GM21786 (cell line): ENCODE measurements around the gene METRNL.
"Not testable (repeated sequence)": the region's sequence is repeated elsewhere in the genome, so short reads cannot be mapped to it uniquely, and the experiment has no call there.

Experiments
- ATAC-seq: cut with Tn5 transposase; IDR thresholded peaks from one replicate; pipeline ENCODE4 v1.9.1; 2021; ENCODE audit not compliant: unreplicated experiment

Gene METRNL

DNA sequence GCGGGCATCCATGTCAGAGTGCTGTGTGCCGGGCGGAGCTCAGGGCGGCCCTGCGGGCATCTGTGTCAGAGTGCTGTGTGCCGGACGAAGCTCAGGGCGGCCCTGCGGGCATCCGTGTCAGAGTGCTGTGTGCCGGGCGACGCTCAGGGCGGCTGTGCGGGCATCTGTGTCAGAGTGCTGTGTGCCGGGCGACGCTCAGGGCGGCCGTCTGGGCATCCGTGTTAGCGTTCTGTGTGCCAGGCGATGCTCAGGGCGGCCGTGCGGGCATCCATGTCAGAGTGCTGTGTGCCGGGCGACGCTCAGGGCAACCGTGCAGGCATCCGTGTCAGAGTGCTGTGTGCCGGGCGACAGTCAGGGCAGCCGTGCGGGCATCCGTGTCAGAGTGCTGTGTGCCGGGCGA is 55.0 kb downstream of the METRNL start:
- not testable (repeated sequence) for ATAC-seq

DNA sequence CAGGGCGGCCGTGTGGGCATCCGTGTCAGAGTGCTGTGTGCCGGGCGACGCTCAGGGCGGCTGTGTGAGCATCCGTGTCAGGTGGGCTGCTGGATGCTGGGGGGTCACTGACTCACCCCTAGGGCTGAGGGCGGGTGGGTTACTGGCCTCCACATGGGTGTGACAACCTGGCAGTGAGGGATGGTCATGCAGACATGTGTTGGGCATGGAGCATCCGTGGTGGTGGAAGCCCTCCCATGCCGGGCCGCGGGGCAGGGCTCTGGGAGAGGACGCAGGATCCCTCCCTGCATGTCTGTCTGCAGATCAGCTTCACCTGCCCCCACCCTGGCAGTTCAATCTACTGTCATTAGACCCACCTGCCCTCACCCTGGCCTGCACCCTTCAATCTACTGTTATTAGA is 56.3 kb downstream of the METRNL start:
- no peak for ATAC-seq

DNA sequence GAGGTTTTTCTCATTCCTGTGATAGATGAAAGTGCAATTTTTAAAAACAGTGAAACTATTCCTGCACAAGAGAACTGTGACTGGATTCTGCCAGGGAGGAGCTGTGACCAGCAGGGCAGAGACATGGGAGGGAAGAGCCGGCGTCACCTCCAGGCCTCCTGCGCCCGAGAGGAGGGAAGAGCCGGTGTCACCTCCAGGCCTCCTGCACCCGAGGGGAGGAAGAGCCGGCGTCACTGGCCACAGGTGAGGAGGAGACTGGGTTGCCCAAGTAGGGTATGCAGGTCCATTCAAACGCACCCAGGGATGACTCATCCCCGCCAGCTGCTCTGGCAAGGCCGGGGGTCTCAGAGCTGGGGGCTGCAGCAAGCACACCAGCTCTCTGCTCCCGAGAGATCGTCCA is 56.7 kb downstream of the METRNL start:
- no peak for ATAC-seq

DNA sequence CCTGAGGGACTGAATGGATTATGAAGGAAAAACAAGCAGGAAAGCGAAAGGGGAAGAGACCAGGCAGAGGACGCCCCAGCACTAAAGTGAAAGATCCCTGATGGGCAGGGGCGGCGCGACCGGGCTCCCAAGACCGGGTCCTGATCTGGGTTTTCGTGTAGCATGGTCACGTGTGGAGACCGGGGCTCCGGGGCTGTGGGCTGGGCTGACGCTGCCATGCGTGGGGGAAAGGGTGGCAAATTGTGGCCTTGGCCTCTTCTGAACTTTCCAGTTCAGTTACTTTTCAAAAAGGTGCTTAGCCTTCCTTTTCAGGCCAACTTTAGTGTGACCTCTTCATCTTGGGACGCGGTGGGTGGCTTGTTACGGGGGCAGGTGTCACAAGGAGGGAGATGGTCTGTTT is 57.5 kb downstream of the METRNL start:
- ATAC-seq: no peak

DNA sequence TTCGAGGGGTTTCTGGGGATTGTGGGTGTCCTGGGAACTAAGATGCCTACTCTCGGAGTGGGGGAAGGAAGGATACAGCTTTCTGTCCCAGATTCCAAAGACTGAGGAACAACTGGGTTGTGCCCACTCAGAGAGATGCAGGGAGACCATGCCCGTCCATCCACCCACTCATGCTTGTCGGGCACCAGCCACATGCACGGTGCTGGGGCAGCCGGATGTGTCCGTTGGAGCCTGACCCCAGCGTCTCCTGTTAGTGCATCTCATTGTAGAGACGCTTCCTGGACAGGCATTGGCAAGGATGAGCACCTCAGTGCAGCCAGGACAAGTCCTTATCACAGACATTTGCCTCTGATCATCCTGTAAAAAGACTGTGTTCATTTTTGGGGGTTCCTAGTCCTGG is 58.1 kb downstream of the METRNL start:
- no peak for ATAC-seq

DNA sequence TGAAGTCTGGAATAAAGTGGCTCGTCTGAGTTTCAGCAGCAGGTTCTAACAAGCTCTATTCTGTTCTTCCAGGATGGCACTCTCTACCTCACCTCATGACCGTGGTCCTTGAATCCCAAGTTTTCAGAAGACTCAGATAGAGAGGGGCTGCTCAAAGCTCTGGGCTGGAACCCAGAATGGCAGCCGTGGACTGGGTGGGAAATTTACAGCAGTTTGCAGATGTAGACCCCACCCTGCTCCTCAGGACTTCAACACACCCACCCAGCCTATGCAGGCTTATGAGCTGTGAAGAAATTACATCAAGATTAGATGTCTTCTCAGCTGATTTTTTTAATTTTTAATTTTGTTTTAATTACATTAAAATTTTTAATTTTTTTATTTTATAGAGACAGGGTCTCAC is 59.4 kb downstream of the METRNL start:
- ATAC-seq: no peak

DNA sequence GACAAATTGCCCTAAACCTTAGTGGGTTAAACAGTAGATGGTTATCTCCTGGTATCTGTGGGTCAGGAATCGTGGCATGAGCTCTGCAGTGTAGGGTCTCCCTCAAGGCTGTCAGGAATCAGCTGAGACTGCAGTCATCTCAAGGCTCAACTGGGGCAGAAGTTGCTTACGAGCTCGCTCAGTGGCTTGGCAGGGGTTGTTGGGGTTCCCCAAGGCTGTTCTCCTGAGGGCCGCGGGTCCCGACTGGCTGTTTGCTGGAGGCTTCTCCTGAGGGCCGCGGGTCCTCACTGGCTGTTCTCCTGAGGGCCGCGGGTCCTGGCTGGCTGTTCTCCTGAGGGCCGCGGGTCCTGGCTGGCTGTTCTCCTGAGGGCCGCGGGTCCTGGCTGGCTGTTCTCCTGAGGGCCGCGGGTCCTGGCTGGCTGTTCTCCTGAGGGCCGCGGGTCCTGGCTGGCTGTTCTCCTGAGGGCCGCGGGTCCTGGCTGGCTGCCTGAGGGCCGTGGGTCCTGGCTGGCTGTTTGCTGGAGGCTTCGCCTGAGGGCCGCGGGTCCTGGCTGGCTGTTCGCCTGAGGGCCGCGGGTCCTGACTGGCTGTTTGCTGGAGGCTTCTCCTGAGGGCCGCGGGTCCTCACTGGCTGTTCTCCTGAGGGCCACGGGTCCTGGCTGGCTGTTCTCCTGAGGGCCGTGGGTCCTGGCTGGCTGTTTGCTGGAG is 60.3 kb downstream of the METRNL start:
- not testable (repeated sequence) for ATAC-seq

DNA sequence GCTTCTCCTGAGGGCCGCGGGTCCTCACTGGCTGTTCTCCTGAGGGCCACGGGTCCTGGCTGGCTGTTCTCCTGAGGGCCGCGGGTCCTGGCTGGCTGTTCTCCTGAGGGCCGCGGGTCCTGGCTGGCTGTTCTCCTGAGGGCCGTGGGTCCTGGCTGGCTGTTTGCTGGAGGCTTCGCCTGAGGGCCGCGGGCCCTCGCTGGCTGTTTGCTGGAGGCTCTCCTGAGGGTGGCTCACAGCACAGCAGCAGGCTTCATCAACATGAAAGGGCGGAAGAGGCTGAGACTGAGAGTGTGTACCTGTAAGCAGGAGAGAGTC is 60.8 kb downstream of the METRNL start:
- not testable (repeated sequence) for ATAC-seq

DNA sequence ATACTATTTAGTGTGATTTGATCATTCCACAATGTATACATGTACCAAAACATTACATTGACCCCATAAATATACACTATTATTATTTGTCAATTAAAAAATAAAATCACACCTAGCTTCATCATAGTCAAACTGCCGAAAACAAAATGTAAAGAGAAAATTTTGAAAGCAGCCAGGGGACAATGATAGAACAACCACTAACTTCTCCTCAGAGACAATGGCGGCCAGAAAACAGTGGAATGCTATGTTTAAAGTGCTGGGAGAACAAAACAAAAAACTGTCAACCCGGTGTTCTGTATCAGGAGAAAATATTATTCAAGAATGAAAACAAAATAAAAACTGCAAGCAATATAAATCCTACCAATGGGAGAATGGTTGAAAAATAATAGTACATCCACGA is 63.2 kb downstream of the METRNL start:
- no peak for ATAC-seq

DNA sequence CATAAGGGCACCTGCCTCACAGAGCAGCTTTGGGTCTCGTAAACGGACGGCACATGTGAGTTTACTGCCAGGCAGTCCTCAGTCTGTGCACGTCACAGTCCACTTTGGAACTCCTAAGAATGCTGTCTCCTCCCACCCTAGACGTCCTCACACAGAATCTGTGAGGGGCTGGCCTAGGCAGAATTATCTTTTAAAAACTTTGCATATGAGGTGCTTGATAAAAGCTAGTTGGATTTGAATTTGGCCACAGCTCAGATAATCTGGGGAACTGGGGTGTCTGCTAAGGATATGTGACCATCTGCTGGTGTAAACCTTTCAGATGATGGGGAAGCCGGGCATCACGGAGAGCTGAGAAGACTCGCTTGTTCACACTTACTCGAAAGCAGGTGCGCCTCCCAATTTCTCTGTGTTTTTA is 64.4 kb downstream of the METRNL start:
- ATAC-seq: no peak
